HG03139 (cell line): Measurements from ENCODE around the gene MAD1L1.

Experiments used
- ATAC-seq: cut with Tn5 transposase; IDR thresholded peaks from one replicate; pipeline ENCODE4 v1.9.1; 2021; ENCODE audit not compliant: unreplicated experiment

MAD1L1 gene

DNA sequence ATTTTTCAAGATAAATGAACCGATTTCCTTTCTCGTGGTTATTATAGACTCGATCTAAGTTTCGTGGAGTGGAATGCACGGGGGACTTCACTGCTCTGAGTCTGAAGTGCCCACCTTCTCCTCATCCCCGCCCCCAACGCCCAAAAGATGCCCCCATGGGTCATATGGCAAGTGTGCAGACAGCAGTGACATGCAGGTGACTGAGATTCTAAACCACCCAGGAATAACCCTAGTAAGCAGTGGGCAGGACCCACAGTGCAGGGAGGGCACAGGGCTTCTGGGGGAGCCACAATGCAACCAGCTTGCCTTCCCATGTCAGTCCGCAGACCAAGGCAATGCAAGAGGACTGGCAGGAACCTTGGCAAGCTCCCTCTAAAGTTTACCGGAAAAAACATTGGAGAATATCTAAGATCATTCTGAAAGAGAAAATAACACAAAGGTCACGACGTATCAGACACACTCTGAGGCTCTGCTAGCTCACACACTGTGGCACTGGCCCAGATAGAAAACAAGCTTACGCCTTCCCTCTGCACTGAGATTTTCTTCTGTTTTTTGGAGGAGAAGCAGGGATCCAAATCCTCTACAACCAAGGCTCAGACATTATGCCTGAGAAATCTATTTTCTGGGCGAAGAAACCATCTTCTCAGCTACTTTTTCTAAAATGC, 239.6 kb downstream of the MAD1L1 start:
- no peak for ATAC-seq

DNA sequence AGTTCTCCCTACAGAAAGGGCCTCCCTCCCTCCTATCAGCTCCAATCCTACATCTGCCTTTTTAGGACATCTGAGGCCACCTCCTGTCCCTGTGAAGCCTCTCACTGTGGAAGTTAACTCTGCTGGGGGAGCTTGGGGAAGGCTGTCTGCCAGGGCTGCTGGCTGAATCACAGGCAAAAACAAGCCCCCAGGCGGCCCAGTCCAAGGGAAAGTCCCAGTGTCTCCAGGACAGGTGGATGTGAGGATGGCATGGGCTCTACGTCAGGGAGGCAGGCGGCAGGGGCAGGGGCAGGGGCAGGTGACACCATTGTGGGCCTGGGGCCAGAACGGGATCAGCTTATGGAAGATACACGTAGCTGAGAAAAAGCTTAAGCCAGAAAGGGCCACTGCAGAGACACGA, 240.2 kb downstream of the MAD1L1 start:
- ATAC-seq, result no peak

DNA sequence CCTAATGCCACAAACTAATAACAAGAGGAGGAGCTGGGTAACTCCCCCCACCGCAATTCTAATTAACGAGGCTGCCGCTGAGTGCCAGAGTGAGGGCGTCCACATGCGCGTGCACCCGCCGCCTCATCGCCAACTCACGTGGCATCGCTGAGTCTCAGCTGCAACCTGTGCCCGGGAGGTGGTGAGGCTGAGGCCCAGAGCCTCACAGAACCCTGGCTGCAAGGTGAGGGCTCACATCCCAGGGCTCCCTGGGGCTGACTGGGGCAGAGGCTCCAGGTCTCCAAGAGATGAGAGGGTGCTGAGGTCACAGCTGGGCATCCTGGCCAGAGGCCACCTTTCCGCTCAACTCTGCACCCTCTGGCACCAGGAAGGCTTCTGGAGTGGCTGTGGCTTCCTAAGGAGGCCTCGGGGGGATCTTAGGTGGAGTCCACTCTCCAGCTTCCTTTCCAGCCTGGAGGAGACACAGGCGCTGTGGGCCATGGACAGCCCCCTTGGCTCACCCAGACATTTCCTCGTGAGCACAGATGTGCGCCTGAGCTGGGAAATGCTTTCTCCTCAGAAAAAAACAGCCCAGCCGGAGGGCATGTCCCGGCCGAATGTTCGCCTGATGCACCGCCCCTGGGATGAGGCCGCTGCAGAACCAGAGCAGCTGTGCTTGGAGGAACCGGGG, 242.6 kb downstream of the MAD1L1 start:
- no peak for ATAC-seq

DNA sequence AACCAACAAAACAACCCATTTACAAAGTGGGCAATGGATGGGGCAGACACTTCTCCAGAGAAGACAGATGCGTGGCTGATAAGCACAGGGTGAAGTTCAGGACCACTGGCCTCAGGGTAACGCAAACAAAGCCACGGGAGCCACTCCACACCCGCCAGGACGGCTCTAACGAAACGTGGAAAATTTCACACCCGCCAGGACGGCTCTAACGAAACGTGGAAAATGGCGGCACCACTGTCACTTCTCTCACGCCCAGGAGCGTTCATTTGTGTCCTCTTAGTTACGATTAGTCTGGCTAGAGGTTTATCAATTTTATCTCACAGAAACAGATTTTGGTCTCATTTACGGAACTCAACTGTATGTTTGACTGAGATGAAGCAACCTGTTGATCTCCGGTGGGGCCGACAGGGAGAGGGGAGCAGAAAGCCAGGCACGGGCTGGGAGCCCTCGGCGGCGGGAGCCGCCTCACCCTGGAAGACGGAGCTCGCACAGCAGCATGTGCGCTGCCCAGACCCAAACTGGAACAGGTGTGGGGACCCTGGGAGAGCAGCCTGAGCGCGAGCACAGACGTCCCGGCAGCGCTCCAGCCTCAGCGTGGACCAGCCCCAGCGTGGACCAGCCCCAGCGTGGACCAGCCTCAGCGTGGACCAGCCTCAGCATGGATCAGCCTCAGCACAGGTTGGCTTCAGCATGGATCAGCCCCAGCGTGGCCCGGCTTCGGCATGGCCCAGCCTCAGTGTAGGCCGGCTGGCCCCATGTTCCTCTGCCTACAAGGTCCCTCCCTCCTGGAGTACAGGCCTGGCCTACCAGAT, 243.5 kb downstream of the MAD1L1 start:
- no peak for ATAC-seq

GRCh38 chr7:1988533-1988930, 244.2 kb downstream of the MAD1L1 start:
- ATAC-seq, result no peak

DNA sequence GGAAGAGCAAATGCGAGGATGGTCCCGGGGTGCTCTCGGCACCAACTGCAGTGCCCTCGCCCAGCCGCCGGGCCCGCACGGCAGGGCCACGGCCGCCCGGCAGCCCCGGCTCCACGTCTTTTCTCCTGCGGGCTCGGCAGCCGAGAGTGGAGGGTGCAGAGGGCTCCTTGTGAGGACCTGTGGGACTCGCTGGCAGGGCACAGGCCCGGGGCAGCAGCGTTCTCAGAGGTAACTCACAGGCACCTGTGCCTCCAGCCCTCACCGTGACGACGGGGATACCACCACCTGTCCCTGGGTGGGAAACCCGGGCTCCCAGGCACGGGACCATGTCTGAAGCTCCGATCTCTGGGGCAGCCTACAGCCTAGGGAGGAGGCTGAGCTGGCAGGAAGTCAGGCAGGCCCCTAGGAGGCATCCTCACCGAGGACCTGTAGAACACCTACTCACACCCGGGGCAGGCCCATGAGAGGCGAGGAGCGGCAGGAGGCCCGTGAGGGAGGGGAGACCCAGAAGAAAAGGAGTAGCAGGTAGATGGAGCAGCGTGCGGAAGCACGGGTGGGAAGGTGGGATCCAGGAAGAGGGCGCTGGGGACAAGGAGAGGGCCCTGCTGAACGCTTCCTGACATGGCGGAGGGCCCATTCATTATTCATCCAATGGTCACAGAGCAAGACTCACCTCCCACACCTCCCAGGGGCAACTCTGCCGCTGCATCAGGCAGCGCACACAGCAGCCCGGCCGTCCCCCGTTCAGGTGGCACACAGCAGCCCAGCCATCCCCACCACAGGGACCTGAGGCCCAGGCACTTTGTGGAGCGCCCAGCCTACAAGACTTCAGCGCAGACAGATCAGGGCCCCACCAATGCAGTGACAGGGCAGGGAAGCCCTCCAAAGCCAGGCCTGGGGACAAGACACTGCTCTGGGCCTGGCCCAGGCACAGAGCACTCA, 244.9 kb downstream of the MAD1L1 start:
- ATAC-seq, result no peak

DNA sequence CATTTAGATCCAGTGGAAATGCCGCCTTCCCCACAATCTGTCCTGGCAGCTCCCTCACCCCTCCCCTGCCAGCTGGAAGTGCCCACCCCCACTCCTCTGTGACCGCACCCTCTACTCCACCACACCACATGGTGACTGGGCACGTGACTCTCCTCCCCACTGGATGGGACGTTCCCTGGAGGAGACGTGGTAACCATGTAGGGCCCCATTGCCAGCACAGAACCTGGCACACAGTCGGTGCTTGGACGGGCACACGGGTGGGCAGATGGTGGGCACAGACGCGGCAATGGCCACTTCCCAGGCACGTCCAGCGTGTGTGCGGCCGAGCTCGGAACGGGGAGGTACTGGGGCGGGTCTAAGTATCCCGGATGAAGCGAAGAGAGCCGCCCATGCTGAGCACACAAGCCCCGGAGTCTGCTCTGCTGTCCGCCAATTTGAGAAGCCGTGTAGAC, 245.6 kb downstream of the MAD1L1 start:
- no peak for ATAC-seq

DNA sequence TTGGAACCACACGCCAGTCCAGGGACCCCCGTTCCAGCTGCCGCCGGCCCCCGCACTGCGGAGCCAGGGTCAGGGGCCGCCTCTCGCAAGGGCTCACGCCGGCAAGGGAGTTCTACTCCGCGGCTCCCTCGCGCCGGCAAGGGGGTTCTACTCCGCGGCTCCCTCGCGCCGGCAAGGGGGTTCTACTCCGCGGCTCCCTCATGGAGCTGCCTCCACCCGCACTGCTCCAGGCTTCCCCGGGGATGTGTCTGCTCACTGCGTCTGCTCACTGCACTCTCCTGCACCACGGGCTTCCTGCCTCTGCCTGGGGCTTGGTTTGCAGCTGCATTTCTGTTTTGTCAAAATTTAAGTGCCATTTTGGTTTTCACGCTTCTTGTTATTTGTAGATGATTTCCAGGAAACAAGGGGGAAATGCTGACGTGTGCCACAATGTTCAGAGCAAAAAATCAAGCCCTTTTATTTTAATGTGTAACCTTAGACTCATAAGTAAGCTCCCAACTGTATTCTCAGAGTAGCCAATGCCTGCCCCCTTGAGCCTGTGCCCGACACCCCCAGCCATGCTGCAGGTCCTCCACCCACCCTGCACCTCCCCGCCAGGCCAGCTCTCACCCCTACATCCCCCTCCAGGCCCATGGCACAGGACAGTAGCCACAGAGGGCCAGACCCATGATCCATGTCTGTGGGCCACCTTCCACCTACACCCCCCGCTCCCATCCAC, 246.2 kb downstream of the MAD1L1 start:
- no peak for ATAC-seq

- no peak for ATAC-seq
Observed at GRCh38 chr7:1985936-1986335, 246.8 kb downstream of the MAD1L1 start.

DNA sequence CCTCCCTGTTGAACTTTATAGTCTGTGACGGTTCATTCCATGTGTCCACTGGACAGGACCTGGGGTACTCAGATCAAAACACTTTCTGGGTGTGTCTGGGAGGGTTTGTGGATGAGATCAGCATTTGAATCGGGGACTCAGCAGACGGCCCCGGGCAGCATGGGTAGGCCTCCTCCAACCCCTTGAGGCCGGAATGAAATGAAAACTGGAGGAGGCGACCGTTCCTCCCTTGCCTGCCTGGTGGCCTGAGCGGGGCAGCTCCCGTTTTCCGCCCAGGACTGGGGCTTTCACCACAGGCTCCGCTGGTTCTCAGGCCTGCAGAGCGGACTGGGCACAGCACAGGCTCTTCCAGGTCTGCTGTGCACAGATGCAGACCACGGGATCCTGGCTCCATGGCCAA, 247.7 kb downstream of the MAD1L1 start:
- no peak for ATAC-seq

DNA sequence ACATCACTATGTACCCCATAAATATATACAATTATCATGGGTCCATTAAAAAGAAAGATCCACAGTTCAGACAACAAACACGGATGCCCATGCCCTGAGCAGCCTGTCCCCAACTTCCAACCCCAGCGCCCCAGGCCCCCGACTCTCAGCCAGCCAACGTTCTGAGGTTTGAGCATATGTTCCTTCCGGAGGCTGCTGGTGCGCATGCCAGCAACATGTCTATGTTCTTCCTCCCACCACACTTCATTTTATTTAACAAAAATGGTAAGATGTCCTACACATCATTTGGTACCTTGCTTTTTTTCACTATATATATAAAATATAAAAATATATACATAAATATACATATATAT, 250.9 kb downstream of the MAD1L1 start:
- no peak for ATAC-seq

GRCh38 chr7:1981201-1981877, 251.4 kb downstream of the MAD1L1 start:
- ATAC-seq, result no peak

DNA sequence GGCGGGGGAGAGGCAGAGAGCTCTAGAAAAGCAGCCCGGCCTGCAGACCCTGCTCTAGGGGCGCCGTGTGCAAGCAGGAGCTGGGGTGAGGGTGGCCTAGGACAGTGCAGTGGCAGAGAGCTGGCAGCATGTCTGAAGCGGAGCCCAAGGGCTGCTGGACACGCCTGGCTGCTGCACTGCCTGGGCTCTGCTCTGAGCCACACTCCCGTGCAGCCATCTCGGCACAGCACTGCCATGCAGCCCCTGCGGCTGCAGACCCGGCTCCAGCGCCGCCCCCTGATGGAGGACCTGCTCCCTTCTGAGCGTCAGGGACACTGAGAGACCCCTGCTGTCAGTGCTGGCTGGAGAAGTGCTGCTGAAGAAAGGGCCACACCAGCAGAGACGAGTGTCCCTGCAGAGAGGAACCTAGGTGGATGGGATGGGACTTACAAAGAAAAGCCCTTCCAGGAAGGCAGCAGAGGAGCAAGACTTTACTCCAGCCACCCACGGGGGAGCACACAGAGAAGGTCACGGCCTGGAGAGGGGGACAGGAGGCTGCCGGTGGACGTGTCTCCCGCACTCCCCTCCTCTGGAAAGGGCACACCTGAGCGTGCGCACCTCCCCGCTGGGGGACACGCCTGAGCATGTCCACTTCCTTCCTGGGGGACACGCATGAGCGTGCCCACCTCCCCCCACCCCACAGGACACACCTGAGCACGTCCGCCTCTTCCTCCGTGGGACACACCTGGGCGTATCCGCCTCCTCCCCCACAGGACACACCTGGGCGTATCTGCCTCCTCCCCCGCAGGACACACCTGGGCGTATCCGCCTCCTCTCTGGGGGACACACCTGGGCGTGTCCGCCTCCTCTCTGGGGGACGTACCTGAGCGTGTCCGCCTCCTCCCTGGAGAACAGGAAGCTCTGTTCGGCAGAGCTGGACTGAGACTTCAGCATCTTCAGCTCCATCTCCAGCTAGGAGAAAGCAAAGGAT, 252.9 kb downstream of the MAD1L1 start:
- no peak for ATAC-seq

GRCh38 chr7:1978656-1979590, 253.8 kb downstream of the MAD1L1 start:
- ATAC-seq, result no peak

DNA sequence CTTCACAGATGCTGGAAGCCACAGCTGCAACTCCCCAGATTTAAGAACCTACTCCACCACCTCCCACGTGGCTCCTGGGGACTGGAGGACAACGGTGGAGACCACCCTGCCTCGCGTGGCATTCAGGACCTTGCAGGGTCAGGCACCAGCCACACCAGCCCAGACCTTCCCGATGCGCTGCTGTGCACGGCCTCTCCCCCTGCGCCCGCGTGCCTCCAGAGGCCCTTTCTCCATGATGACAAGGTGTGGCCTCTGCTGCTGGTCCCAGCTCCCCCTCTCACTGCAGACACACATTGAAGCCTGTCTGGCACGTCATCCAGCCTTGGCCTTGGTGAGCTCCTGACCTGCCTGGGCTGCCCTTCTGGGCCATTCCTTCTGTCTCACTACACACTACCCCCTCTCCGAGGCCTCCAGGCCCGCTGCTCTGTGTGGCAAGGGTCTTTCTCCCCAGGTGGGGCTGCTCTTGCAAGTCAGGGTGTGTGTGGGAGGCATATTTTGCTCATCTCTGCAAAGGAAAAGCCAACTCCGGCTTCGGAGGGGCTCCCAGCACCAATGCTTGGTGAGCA, 254.8 kb downstream of the MAD1L1 start:
- no peak for ATAC-seq

- no peak for ATAC-seq
Observed at GRCh38 chr7:1977059-1977875, 255.5 kb downstream of the MAD1L1 start.
